Right lobe of liver (tissue), 4 donors: ENCODE results near the gene CNIH3.

ENCODE experiments used
- POLR2A ChIP-seq: fragments of 450-650 bp; IDR thresholded peaks from one replicate; pipeline ENCODE4 v1.6.1; 2017; ENCODE audit warnings: antibody characterized with exemption, mild to moderate bottlenecking
- TF ChIP-seq, protein P1 (sequence below), 4 donors: fragments of 200-600 bp in 3 of 4; fragments of 450-650 bp in 1 of 4; IDR thresholded peaks; one replicate each; pipeline versions ENCODE4 v1.5.1 to v1.8.0; 2016 to 2022; ENCODE audit warnings: antibody characterized with exemption in 4 of 4, mild to moderate bottlenecking in 2 of 4
- donor health status: DM: no; HTN: no; CAD: no.
- donor health status: DM: no; HTN: no; CAD: no.
- donor health status: DM: no; HTN: yes; CAD: no.

DNA sequence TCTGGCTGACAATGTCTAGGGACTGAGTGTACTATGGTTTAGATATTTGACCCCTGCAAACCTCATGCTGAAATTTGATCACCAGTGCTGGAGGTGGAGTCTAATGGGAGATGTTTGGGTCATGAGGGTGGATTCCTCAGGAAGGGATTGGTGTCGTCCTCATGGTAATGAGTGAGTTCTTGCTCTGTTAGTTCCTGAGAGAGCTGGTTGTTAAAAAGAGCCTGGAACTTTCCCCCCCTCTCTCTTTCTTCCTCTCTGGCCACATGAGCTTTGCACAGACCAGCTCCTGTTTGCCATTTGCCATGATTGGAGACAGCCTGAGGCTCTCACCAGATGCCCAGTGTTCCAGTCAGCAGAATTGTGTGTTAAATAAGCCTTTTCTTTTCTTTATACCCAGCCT lies 36.6 kb upstream of the CNIH3 start:
- TF ChIP-seq, protein P1, sequence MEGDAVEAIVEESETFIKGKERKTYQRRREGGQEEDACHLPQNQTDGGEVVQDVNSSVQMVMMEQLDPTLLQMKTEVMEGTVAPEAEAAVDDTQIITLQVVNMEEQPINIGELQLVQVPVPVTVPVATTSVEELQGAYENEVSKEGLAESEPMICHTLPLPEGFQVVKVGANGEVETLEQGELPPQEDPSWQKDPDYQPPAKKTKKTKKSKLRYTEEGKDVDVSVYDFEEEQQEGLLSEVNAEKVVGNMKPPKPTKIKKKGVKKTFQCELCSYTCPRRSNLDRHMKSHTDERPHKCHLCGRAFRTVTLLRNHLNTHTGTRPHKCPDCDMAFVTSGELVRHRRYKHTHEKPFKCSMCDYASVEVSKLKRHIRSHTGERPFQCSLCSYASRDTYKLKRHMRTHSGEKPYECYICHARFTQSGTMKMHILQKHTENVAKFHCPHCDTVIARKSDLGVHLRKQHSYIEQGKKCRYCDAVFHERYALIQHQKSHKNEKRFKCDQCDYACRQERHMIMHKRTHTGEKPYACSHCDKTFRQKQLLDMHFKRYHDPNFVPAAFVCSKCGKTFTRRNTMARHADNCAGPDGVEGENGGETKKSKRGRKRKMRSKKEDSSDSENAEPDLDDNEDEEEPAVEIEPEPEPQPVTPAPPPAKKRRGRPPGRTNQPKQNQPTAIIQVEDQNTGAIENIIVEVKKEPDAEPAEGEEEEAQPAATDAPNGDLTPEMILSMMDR (IDR thresholded peaks at IDR 0.05), result no peak
- TF ChIP-seq POLR2A, result no peak
